Germinal center (tissue), 1 donor: ENCODE measurements around the gene EDARADD.
"Not testable (repeated sequence)": the region's sequence is repeated elsewhere in the genome, so short reads cannot be mapped to it uniquely, and the experiment has no call there.

ENCODE experiments used
- DNase-seq: peaks from one replicate; pipeline ENCODE4 v3.0.0; 2012; ENCODE audit warnings: mixed read lengths, low spot score

EDARADD gene

DNA sequence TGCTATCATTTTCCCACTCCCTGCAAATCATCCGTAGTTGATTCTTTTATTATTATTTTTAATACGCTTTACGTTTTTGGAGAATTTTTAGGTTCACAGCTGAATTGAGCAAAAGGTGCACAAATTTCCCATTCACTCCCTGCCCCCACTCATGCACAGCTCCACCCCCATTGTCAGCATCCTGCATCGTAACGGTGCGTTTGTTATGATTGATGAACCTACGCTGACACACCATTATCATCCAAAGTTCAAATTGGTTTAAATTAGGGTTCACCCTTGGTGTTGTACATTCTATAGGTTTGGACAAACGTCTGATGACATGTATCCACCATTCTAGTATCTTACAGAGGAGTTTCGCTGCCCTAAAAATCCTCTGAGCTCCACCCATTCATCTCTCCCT, 44.5 kb downstream of the EDARADD start:
- DNase-seq = no peak

DNA sequence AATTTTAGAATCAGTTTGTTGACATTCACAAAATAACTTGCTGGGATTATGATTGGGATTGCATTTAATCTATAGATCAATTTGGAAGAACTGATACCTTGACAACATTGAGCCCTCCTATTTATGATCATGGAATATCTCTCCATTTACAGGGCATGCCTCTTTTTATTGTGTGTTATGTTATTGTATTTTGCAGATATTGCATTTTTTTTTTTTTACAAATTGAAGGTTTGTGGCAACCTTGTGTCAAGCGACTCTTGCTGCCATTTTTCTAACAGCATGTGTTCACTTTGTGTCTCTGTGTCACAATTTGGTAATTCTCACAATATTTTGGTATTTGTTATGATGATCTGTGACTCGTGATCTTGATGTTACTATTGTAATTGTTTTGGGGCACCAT, 46.3 kb downstream of the EDARADD start:
- DNase-seq = no peak

DNA sequence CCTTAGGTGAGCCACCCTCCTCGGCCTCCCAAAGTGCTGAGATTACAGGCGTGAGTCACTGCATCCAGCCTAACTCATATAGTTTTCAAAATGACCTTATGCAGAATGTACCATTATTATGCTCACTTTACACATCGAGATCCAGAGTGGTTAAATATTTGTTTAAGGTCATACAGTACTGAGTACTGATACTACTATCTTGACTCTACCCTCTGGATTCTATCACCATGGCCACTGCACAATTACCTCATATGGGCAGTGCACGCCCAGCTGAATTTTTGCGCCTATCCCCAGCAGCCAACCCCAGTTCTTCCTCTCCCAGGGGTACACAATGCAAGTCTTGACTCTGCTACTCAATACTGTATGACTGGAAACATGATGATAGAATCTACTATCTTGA, 56.7 kb downstream of the EDARADD start:
- no peak for DNase-seq

DNA sequence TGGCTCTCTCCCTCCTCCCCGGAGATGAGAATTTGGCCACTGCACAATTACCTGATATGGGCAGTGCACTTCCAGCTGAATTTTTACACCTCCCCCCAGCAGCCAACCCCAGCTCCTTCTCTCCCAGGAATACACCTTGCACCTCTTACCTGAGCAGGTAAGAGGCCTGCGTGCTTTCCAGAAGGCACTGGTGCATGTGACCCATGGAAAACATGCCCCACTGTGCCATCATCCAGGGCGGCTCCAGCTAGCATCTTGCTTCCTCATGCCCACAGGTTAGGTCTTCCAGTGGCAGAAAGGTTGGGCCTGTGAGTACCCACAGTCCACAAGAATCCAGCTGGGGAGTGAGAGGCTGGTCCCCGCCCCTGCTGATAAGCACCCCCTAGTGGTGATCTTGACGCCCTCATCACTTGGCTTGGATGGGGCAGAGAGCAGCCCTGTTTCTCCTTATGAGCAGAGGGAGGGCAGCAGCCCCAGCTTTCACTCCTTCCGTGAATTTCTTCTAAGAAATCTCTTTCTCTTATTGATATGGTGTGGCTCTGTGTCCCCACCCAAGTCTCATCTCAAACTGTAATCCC, 57.8 kb downstream of the EDARADD start:
- DNase-seq = peak; percentile 50

DNA sequence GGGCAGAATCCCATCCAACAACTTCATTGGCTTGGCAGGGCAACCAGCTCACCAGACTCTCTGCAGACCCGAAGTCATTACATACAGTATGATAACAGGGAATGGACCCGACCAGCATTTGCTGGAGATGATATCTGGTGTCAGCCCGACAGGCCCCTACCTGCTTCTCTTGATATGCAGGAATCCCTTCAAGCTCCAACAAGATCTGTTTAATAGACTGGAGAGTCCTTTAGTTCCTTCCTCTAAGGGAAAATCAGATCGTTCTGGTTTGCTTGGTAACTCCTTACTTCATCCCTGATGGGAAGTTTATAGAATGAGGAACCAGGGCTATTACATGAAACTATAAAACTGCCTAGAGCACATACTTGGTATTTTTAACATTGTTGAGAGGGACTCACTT, 61.2 kb downstream of the EDARADD start:
- no peak for DNase-seq

DNA sequence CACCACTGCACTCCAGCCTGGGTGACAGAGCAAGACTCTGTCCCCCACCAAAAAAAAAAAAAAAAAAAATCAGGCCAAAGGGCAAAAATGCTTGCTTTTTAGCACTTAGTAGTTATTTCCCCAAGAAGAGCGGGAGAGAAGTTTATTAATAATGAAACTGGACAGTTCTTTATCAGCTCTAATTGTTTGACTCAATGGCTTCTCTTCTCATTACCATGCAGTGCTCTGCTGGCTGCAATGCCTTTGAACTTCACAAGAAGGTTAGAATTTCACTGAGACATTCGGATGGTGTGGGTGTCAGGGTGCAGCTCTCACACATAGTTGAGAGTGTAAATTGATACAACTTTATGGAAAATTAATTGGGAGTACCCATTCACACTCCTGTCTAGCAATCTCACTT, 63.7 kb downstream of the EDARADD start:
- no peak for DNase-seq

DNA sequence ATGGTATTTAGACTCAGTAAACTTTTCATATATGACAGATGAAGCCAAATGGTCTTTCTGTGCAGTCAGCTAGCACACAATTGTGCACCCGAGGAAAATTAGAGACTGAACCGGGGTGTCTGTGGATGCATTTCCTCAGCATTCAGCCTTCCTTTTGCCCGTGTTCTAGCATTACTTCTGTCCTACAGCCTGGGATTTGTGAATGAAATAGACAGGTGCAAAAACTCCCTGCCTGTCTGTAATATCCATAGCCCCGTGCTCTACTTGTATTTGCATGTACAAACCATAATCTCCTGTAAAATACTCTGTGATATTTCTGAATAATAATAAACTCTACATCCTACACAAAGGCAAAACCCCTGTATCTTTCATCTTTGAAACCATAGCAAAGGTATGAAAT, 64.9 kb downstream of the EDARADD start:
- DNase-seq = no peak

DNA sequence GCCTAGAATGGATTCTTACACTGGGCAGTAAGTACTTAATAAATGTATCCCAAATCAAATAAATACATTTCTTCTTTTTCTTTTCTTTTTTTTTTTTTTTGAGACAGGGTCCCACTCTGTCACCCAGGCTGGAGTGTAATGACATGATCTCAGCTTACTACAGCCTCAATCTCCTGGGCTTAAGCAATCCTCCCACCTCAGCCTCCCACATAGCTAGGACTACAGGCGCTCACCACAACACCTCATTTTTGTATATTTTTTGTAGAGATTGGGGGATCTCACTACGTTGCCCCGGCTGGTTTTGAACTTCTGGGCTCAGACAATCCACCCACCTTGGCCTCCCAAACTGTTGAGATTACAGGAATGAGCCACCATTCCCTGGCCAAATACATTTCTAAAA, 66.0 kb downstream of the EDARADD start:
- no peak for DNase-seq

DNA sequence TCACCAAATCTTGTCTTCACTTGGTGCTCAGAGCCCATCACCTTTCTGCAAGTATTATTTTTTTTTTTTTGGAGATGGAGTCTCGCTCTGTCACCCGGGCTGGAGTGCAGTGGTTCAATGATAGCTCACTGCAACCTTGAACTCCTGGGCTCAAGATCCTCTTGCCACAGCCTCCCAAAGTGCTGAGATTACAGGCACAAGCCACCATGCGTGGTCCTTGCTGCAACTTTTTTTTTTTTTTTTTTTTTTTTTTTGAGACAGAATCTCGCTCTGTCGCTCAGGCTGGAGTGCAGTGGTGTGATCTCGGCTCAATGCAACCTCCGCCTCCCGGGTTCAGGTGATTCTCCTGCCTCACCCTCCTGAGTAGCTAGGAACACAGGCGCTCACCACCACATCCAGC, 70.1 kb downstream of the EDARADD start:
- not testable (repeated sequence) for DNase-seq

DNA sequence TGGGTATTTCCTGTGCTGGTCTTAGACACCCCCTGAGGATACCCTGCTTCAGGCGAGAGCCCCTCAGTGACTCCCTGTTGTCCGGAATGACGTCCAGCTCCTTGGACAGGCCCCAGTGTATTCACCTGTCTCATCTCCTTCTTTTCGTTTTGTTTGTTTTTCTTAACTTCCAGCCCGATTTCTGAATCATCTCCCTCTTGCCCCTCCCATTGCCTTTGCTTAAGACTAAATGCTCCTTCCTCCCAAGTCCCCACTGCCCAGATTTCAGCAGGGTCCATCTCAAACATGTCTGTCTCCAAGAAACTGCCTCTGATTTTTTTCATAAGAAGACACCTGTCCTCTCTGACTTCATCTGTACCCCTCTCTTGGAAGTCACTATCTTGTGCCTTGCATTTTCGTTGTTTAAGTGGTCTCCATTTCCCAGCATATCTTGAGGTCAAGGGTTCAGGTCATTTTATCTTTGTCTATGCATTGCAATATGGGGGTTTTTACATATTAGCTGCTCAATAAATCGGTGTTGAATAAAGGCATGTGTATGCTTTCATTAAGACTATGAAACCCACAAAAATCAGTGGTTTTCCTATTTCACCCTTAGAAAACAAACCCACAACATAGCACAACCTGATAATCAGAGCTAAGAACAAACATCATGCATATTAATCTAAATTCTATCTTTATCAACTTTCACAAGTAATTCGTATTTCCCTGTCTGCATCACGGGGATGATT, 71.3 kb downstream of the EDARADD start:
- no peak for DNase-seq

DNA sequence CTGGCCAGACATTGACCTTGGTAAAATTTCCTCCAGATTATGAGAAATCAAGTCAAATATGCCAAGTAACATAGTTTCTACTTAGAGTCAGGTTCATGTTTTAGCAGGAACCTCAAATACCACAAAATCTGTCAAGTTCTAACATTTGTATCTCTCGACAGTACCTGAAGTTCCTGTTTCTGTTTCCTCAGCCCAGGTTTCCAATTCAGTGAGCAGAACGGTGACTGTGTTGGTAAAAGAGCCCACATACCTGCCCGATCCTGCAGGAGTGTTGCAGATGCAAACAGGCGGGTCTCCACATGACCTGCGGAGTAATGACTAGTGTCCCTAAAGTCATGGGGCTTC, 71.8 kb downstream of the EDARADD start:
- DNase-seq = peak; percentile 21

DNA sequence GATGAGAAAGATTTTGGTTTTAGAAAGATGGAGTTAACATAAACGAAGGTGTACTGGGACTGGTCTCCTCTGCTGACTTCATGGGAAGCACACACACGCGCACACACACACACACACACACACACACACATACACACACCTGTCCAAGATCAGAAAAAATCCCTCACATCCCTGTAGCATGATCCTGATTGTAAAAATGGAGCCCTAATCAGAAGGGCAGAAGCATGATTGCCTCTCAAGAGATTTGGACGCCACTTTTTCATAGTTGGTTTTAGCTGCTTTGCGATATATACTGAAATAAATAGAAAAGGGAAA, 73.2 kb downstream of the EDARADD start:
- DNase-seq = no peak

DNA sequence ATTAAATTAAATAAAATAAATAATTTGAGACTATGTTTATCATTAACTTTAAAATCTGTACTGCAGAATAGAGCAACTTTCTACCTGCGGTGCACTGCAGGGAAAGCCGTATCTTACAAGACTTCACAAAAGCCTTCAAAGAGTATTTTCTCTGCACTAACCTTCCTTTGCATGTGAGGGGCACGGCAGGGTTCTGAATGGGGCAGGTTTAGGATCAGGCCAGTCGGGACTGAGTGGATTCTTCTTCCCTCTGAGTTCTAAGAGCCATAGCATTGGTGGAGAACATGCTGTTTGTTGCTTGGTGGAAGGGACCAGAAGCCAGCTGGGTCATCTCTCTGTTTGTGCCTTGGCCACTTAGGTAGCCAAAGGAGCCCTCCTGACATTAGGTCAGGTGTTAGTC, 74.5 kb downstream of the EDARADD start:
- no peak for DNase-seq

DNA sequence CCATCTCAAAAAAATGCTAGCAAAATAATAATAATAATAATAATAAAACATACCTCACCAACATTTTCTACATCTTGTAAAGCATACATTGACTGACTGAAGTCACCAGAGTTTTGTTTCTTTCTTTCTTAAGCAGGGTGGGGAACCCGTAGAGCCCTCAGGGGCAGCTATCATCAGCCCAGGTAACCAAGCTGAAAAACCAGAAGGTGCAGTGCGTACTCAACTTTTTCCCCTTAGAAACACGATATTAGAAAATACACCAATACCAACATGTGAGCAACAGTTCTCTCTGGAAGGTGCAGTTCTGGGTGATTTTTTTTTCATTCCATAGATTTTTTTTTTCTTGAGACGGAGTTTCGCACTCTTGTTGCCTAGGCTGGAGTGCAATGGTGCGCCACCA, 75.4 kb downstream of the EDARADD start:
- no peak for DNase-seq

DNA sequence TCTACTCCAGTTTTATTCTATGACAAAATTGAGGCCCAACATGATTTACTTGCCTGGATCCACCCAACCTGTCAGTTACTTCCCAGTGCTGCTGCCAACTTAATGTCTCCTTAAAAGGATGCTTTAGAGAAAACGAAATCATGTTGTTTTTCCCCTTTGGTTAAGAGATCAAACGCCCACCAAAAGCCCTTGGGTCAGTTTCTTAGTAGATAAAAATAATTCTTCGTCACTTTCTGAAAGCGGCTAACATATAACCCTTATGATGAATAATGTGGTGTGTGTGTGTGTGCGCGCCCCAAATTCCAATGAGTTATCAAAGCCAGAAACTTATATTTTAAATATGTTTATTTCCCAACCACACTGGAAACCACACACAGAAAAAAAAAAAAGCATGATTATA, 77.0 kb downstream of the EDARADD start:
- no peak for DNase-seq

DNA sequence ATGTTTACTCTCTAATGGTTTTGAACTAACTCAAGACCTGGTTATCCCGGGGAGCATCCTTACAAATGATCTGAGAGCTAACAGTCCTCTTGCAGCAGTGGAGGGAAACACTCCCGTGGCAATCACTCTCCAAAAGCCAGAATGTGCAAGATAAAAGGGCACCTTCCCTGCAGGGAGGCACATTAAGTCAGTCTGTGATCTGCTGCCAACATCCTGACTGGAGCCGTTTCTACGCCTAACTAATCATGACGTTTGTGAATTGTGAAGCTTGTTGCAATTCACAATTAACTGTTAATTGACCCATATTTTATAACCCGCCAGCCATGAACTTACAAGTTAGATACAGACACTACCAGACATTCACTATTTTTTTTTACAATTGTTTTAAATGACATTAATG, 77.6 kb downstream of the EDARADD start:
- DNase-seq = no peak

DNA sequence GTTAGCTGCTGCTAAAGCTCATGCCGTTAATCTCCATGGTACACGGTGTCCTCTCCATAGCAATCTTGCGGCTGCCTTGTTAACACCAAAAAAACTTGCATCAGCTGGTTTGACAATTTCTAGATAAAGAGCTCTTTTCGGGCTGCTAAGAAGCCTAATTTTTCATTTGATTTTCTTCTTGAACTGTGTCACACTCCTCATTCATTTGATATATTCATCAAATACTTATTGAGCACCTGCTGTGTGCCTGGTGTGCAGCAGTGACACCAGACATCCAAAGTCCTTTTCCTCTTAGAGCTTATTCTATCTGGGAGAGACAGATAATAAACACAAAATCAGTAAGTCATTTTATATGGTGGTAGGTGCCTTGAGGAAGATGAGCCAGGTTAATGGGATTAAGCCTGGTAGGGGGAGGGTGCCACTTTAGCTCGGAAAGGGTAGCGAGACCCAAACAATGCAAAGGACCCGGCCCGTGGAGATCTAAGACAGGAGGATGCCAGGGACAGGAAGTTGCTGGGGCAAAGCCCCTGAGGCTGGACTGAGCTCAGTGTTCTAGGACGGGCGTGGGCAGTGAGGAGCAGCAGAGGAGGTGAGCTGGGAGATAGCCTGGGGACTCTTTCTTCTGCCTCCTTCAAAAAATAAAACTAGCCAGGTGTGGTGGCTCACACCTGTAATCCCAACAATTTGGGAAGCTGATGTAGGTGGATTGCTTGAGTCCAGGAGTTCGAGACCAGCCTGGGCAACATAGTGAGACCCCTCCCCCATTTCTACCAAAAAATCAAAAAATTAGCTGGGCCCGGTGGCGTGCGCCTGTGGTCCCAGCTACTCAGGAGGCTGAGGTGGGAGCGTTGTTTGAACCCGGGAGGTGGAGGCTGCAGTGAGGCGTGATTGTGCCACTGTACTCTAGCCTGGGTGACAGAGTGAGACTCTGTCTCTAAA, 79.0 kb downstream of the EDARADD start:
- DNase-seq = no peak

DNA sequence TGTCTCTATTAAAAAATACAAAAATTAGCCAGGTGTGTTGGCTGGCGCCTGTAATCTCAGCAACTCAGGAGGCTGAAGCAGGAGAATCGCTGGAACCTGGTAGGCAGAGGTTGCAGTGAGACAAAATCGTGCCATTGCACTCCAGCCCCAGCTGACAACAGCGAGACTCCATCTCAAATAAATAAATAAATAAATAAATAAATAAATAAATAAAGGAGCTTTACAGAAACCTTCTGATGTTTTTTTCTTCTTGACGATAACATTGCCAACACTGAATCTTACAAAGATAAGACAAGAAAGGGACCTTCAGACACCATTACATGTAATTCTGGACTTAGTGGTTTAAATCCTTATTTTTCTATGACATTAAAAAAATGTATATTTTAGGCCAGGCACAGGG, 81.9 kb downstream of the EDARADD start:
- no peak for DNase-seq

DNA sequence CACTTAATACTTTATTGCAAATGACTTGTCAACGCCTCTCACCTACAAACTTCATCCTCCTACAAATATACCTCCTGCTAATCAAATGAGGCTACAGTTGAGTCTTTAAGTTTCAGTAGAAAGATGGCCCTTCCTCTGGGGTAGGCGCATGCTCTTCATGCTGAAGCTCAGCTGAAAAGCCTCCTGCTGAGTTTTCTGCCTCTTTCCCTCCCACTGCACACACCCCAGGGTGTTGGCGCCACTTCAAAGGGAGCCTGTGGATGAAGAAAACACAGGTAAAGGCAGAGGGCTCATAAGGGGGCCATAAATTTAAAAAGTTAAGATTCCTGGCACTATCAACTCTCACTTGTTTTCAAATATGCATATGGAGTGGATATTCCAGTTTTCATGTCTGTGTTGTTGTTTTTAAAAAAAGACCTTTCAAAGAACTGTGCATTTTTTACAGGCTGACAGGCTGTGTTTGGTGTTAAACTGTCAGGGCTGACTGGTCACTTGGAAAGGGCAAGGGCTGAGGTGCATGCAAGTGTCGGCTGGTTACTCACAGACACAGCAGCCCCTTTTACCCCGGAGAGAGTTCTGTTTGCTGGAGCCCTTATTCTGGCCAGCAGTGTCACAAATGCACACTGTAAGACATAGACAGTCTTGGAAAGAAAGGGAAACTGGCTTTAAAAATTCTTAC, 86.8 kb downstream of the EDARADD start:
- DNase-seq = no peak

DNA sequence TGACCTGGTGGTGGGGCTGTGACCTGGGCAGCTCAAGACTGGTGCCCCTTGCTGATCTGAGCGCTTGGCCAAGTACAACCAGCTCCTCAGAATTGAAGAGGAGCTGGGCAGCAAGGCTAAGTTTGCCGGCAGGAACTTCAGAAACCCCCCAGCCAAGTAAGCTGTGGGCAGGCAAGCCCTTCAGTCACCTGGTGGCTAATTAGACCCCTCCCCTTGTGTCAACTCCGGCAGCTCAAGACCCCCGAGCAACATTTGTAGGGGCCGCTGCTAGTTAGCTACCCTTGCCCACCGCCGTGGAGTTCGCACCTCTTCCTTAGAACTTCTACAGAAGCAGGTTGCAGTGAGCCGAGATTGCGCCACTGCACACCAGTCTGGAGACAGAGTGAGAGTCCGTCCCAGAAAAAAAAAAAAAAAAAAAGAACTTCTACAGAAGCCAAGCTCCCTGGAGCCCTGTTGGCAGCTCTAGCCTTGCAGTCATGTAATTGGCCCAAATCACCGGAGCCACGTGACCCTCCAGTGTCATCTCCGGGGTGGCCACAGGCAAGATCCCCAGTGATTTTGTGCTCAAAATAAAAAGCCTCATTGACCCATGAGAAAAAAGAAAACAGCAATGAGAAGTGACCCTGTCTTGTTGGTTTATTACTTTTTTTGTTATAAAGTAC, 90.4 kb downstream of the EDARADD start:
- DNase-seq = no peak

DNA sequence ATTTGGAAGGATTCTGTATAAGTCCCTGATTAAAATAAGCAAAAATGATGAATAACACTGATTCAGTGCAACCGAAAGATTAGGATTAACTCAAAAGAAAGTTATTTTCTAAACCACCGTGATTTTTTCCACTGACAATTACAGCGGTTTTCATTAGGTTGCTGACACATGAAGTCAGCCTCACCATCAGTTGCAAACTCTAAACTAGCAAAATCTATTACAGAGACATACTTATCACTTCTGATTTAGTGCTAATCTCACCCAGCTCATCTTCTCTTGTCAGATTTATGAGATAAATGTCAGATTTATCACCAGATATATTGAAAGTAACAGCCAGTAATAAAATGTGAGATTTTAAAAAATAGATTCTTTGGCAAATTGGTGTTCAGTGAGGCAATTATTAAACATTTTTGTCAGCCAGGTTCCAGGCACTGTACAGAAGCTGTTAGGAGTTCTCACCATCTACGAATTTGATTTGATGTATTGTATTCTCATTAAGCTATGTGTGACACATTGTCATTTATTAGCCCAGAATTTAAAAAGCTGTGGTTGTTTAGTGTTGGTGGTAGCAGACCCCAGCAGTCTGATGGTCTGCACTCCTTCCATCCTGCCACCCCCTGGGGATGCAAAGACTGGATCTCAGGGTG, 92.4 kb downstream of the EDARADD start:
- no peak for DNase-seq

DNA sequence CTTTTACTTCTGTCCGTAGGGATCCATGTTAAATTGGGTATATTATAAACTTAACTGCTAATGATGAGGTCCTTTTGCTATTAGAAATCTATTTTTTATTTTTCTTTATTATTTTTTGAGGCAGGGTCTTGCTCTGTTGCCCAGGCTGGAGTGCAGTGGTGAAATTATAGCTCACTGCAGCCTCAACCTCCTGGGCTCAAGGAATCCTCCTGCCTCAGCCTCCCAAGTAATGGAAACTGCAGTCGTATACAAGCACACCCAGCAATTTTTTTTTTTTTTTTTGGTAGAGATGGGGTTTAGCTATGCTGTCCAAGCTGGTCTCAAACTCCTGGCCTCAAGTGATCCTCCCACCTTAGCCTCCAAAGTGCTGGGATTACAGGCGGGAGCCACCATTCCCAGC, 95.1 kb downstream of the EDARADD start:
- not testable (repeated sequence) for DNase-seq
